IMR-90 (cell line): Measurements from ENCODE around the gene PFAS. TPM values are rescaled to one million over a fixed set of nuclear protein-coding genes. Genes with fewer than 3 reads are reported as not detected.

Experiments used
- ATAC-seq: fragments of 200-7000 bp; cut with Tn5 transposase; 2 replicates; pipeline ENCODE4 v1.9.1; 2020; ENCODE audit warnings: low read depth, mild to moderate bottlenecking, moderate library complexity
- BruUV-seq: library from RNA; stranded (reverse); fragments of 400-500 nt; replicated peaks from 2 replicates; lab custom pipeline; 2021; lab: Mats Ljungman, UMichigan
- CTCF ChIA-PET: fragments of 300-600 bp; formaldehyde crosslinking; extraction: SDS; loops from one replicate; lab custom pipeline; 2021; ENCODE audit warnings: antibody characterized with exemption; lab: Yijun Ruan, JAX
- POLR2A ChIA-PET: fragments of 300-600 bp; sonication (Branson Sonifier 250); formaldehyde crosslinking; loops from one replicate; lab custom pipeline; 2022; ENCODE audit warnings: antibody characterized with exemption; ENCODE audit not compliant: unreplicated experiment; lab: Charles Lee
- DNase-seq: peaks from one replicate; pipeline ENCODE4 v3.0.0; 2013
- H2AFZ ChIP-seq: replicated peaks from 2 replicates; pipeline ENCODE3; 2013; ENCODE audit warnings: low read length, mild to moderate bottlenecking; ENCODE audit not compliant: poor library complexity
- H2AK5ac ChIP-seq: 2 replicates; pipeline ENCODE4 v1.6.1; 2013; ENCODE audit warnings: low read depth, low read length, inconsistent platforms
- H2AK9ac ChIP-seq: replicated peaks from 2 replicates; pipeline ENCODE3; 2013; ENCODE audit warnings: mild to moderate bottlenecking, low read depth, low read length, moderate library complexity; ENCODE audit not compliant: poor library complexity
- H2BK120ac ChIP-seq: 2 replicates; pipeline ENCODE4 v1.6.1; 2013; ENCODE audit warnings: low read depth, low read length, inconsistent platforms
- H2BK15ac ChIP-seq: 3 replicates; pipeline ENCODE4 v1.6.1; 2013; ENCODE audit warnings: low read depth, low read length, inconsistent platforms
- H2BK20ac ChIP-seq: 2 replicates; pipeline ENCODE4 v1.6.1; 2013; ENCODE audit warnings: low read depth, mild to moderate bottlenecking, inconsistent platforms, low read length, moderate library complexity
- H2BK5ac ChIP-seq: 2 replicates; pipeline ENCODE4 v1.6.1; 2013; ENCODE audit warnings: mild to moderate bottlenecking, low read depth, low read length, inconsistent platforms; ENCODE audit not compliant: poor library complexity, severe bottlenecking
- H3K14ac ChIP-seq: replicated peaks from 2 replicates; pipeline ENCODE4 v1.6.1; 2013; ENCODE audit warnings: low read depth, low read length, inconsistent platforms
- H3K18ac ChIP-seq: 2 replicates; pipeline ENCODE4 v1.6.1; 2013; ENCODE audit warnings: low read depth, low read length, control low read depth
- H3K23ac ChIP-seq: 2 replicates; pipeline ENCODE4 v1.6.1; 2013; ENCODE audit warnings: low read depth, low read length, inconsistent platforms
- H3K27ac ChIP-seq: 2 replicates; pipeline ENCODE4 v1.5.1; 2013; ENCODE audit warnings: mild to moderate bottlenecking, control low read depth, low read length; ENCODE audit not compliant: insufficient read depth
- H3K27me3 ChIP-seq: 2 replicates; pipeline ENCODE4 v1.6.1; 2013; ENCODE audit warnings: low read length; ENCODE audit not compliant: control insufficient read depth, insufficient read depth
- H3K36me3 ChIP-seq: 2 replicates; pipeline ENCODE4 v1.6.1; 2013; ENCODE audit warnings: low read length, mixed read lengths; ENCODE audit not compliant: control insufficient read depth, insufficient read depth
- H3K4ac ChIP-seq: 2 replicates; pipeline ENCODE4 v1.6.1; 2013; ENCODE audit warnings: low read depth, low read length, inconsistent platforms
- H3K4me1 ChIP-seq: 2 replicates; pipeline ENCODE4 v1.6.1; 2013; ENCODE audit warnings: low read length, mixed read lengths; ENCODE audit not compliant: control insufficient read depth, insufficient read depth
- H3K4me2 ChIP-seq: 2 replicates; pipeline ENCODE4 v1.6.1; 2013; ENCODE audit warnings: low read depth, mild to moderate bottlenecking, control low read depth, low read length, moderate library complexity
- H3K4me3 ChIP-seq: 2 replicates; pipeline ENCODE4 v1.5.1; 2013; ENCODE audit warnings: low read depth, mild to moderate bottlenecking, control low read depth, low read length, moderate library complexity; ENCODE audit not compliant: insufficient read depth
- H3K56ac ChIP-seq: 2 replicates; pipeline ENCODE4 v1.6.1; 2013; ENCODE audit warnings: low read length, inconsistent platforms; ENCODE audit not compliant: insufficient read depth; ENCODE audit errors: extremely low read depth
- H3K79me1 ChIP-seq, 2 experiments: 2 replicates each; pipeline ENCODE4 v1.6.1; 2013; ENCODE audit warnings: low read length in 2 of 2, inconsistent platforms in 1 of 2, low read depth in 1 of 2
- H3K9ac ChIP-seq: 2 replicates; pipeline ENCODE4 v1.6.1; 2013; ENCODE audit warnings: low read depth, low read length, control low read depth
- H3K9me1 ChIP-seq: 2 replicates; pipeline ENCODE4 v1.6.1; 2013; ENCODE audit warnings: low read length, inconsistent platforms; ENCODE audit not compliant: insufficient read depth
- H3K9me3 ChIP-seq: 2 replicates; pipeline ENCODE4 v1.6.1; 2013; ENCODE audit warnings: low read length; ENCODE audit not compliant: control insufficient read depth, insufficient read depth
- H4K20me1 ChIP-seq: 2 replicates; pipeline ENCODE4 v1.6.1; 2013; ENCODE audit warnings: low read length, inconsistent platforms; ENCODE audit not compliant: insufficient read depth
- H4K5ac ChIP-seq: 2 replicates; pipeline ENCODE4 v1.6.1; 2013; ENCODE audit warnings: mild to moderate bottlenecking, low read depth, low read length, control low read depth
- H4K8ac ChIP-seq, 2 experiments: 2 replicates each; pipeline ENCODE4 v1.6.1; 2013; ENCODE audit warnings: low read depth in 2 of 2, low read length in 2 of 2, control low read depth in 1 of 2, inconsistent platforms in 1 of 2
- H4K91ac ChIP-seq: 2 replicates; pipeline ENCODE4 v1.6.1; 2013; ENCODE audit warnings: low read depth, low read length, inconsistent platforms; ENCODE audit not compliant: insufficient read depth
- BHLHE40 ChIP-seq: fragments of 150-350 bp; IDR thresholded peaks from 2 replicates; pipeline ENCODE4 v1.6.1; 2016; ENCODE audit warnings: mild to moderate bottlenecking, low read depth, low read length
- CEBPB ChIP-seq: IDR thresholded peaks from 2 replicates; pipeline ENCODE4 v1.6.1; 2012; ENCODE audit warnings: low read depth, low read length, improper control_type of control experiment
- CHD1 ChIP-seq: IDR thresholded peaks from 2 replicates; pipeline ENCODE4 v1.6.1; 2012; ENCODE audit warnings: low read depth, low read length, improper control_type of control experiment
- FOS ChIP-seq: fragments of 150-350 bp; IDR thresholded peaks from 2 replicates; pipeline ENCODE4 v1.6.1; 2016; ENCODE audit warnings: low read depth, low read length
- MAFK ChIP-seq: IDR thresholded peaks from 2 replicates; pipeline ENCODE4 v1.6.1; 2012; ENCODE audit warnings: low read depth, low read length, improper control_type of control experiment
- MAZ ChIP-seq: IDR thresholded peaks from 2 replicates; pipeline ENCODE4 v1.6.1; 2012; ENCODE audit warnings: low read depth, mild to moderate bottlenecking, low read length, improper control_type of control experiment, moderate library complexity, borderline replicate concordance
- MXI1 ChIP-seq: IDR thresholded peaks from 2 replicates; pipeline ENCODE4 v1.6.1; 2012; ENCODE audit warnings: low read depth, mild to moderate bottlenecking, low read length, moderate library complexity, borderline replicate concordance
- NFE2L2 ChIP-seq: fragments of 150-350 bp; IDR thresholded peaks from 2 replicates; pipeline ENCODE4 v1.6.1; 2016; ENCODE audit warnings: low read depth, mild to moderate bottlenecking, low read length
- POLR2A ChIP-seq: IDR thresholded peaks from 2 replicates; pipeline ENCODE4 v1.6.1; 2012; ENCODE audit warnings: mild to moderate bottlenecking, low read depth, low read length
- RAD21 ChIP-seq: IDR thresholded peaks from 2 replicates; pipeline ENCODE4 v1.6.1; 2012; ENCODE audit warnings: low read length, improper control_type of control experiment
- RCOR1 ChIP-seq: IDR thresholded peaks from 2 replicates; pipeline ENCODE4 v1.6.1; 2012; ENCODE audit warnings: mild to moderate bottlenecking, low read length, improper control_type of control experiment; ENCODE audit not compliant: insufficient replicate concordance
- SMC3 ChIP-seq: fragments of 150-350 bp; IDR thresholded peaks from 2 replicates; pipeline ENCODE4 v1.6.1; 2016; ENCODE audit warnings: low read depth, mild to moderate bottlenecking, antibody characterized with exemption, low read length, moderate library complexity
- WGBS, 2 experiments: methylation state at CpG; one replicate each; pipeline versions ENCODE4 v1.1.5 to v1.1.7; 2013; ENCODE audit warnings: missing lambda C conversion rate in 2 of 2; ENCODE audit not compliant: insufficient read length in 1 of 2; ENCODE audit errors: extremely low coverage in 2 of 2; 5-methylcytosine and 5-hydroxymethylcytosine counted together
- dilution Hi-C: fragments of 300-500 bp; cut with HindIII; formaldehyde crosslinking; loops from one replicate; pipeline ENCODE4 v1.14.3; 2018; ENCODE audit warnings: low sequenced_read_pairs; ENCODE audit not compliant: unreplicated experiment
- in situ Hi-C: fragments of 300-500 bp; cut with MboI; formaldehyde crosslinking; loops from 3 replicates; pipeline ENCODE4 v1.14.3; 2019; ENCODE audit warnings: low sequenced_read_pairs, inconsistent platforms, mixed read lengths
- intact Hi-C: fragments of 100-400 bp; cut with micrococcal nuclease; formaldehyde crosslinking; loops from 2 replicates; pipeline ENCODE4 v1.10.0; 2022
- polyA plus RNA-seq, 3 experiments: library from polyadenylated mRNA; depleted of rRNA; stranded (reverse); fragments of >200 nt; gene quantifications; 2 replicates each; pipeline ENCODE4 v1.2.3, GENCODE V29; 2012; ENCODE audit warnings: low replicate concordance in 1 of 3
- total RNA-seq: library from RNA; depleted of rRNA; stranded (reverse); fragments of >200 nt; gene quantifications from 2 replicates; pipeline ENCODE4 v1.2.3, GENCODE V29; 2012
- TF ChIP-seq, protein P1 (sequence below): conservative IDR thresholded peaks from 2 replicates; pipeline ENCODE4 v1.5.1; 2012; ENCODE audit warnings: mild to moderate bottlenecking, low read depth, low read length, improper control_type of control experiment
- TF ChIP-seq, protein P2 (sequence below): fragments of 150-350 bp; IDR thresholded peaks from 2 replicates; pipeline ENCODE4 v1.6.1; 2016; ENCODE audit warnings: low read depth, mild to moderate bottlenecking, low read length, moderate library complexity, borderline replicate concordance

The PFAS gene
- total and polyA plus RNA-seq, 2 of the 4 experiments (the other 2 are of a cell fraction) = 20.7 to 26.2 TPM

DNA sequence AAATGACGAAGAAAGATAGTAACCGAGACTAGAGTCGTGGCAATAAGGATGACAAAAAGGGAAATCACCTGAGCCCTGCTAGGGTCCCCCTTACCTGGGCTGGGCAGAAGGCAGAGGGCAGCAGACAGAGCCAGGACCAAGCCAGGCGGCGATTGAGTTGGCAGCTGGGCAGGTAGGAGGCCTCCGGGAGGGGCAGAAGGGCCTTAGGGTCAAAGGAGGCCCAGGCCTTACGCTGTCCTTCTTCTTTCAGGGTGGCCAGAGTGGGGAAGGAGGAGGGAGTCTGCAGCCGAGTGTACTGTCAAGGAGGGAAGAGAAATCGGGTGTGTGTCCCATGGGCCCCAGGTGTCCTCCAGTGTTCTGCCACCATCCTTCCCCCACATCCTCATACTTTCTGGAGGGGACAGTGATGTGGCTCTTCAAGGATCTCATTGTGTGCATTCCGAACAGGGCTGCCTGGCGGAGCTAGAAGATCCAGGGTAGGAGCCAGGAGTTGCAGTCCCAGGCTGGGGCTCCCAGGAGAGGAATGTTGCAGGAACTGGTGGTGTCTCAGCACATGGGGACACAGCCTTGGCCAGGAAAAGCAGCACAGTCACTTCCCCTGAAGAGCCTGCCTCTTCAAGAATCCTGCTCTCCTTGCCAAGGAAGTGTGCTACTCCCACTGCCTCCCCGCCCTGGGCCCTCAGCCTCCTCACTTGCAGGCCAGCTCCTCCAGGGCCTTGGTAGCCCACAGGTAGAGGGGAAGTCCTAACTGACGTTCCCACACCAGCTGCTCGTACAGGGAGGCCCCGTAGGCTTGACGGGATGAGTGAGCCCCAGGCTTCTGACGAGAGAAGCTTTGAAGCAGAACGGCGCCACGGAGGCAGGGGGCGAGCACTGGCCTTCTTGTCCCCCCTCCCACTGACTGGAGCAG is 14.5 kb upstream of the PFAS start:
- no peak overlapping the region for H3K4me2 ChIP-seq
- no peak overlapping the region for H3K27ac ChIP-seq
- H2AK9ac ChIP-seq = no peak overlapping the region
- no peaks in the 10 kb centered on the region; a peak in 1 of 4 replicates for H3K79me1 ChIP-seq
- ChIA-PET POLR2A (interaction anchor here (0.9 kb wide), 1 partner anchor 12 kb away, joined by 3 read pairs; no protein-coding TSS in a partner anchor), CTCF (no interaction called here)
- WGBS, 2 experiments = 96% methylated on average over 4 of the region's 21 CpGs; no CpG with 5 or more reads in 1 of the 2 experiments
- no peak overlapping the region for H3K18ac ChIP-seq
- H4K91ac ChIP-seq = no peak overlapping the region
- no peak overlapping the region for H4K5ac ChIP-seq
- no peaks in the 10 kb centered on the region for H3K9me1 ChIP-seq
- no peak overlapping the region for H2BK5ac ChIP-seq
- dilution Hi-C loops = loop anchor here (25.0 kb wide), 1 partner anchor 122 kb away; the partner anchor contains the start of genes ALOXE3 and HES7
- no peak overlapping the region for H3K56ac ChIP-seq
- H3K9me3 ChIP-seq = no peaks in the 10 kb centered on the region
- in situ Hi-C loops = no loop called here
- H3K4me1 ChIP-seq = no peaks in the 10 kb centered on the region
- no peak overlapping the region for H2AFZ ChIP-seq
- ATAC-seq (no peak), DNase-seq (no peak)
- no peak overlapping the region for H2BK15ac ChIP-seq
- H3K14ac ChIP-seq = no peak overlapping the region
- no TSS peak for BruUV-seq
- intact Hi-C loops = no loop called here
- H3K23ac ChIP-seq = no peak overlapping the region
- H2BK20ac ChIP-seq = no peak overlapping the region
- H2AK5ac ChIP-seq = no peak overlapping the region
- H4K20me1 ChIP-seq = no peaks in the 10 kb centered on the region
- H3K4me3 ChIP-seq = no peak overlapping the region
- H4K8ac ChIP-seq = no peak overlapping the region
- H3K4ac ChIP-seq = no peak overlapping the region
- H3K9ac ChIP-seq = no peak overlapping the region
- H3K27me3 ChIP-seq = no peaks in the 10 kb centered on the region
- peaks cover 55% of the 10 kb centered on the region for H3K36me3 ChIP-seq
- no peak overlapping the region for H2BK120ac ChIP-seq
- TF ChIP-seq MAFK (no peak), POLR2A (no peak), RAD21 (no peak), BHLHE40 (no peak), MXI1 (no peak), CHD1 (no peak), CEBPB (no peak), FOS (no peak), SMC3 (no peak), MAZ (no peak), RCOR1 (no peak), NFE2L2 (no peak)
- TF ChIP-seq, protein P1, sequence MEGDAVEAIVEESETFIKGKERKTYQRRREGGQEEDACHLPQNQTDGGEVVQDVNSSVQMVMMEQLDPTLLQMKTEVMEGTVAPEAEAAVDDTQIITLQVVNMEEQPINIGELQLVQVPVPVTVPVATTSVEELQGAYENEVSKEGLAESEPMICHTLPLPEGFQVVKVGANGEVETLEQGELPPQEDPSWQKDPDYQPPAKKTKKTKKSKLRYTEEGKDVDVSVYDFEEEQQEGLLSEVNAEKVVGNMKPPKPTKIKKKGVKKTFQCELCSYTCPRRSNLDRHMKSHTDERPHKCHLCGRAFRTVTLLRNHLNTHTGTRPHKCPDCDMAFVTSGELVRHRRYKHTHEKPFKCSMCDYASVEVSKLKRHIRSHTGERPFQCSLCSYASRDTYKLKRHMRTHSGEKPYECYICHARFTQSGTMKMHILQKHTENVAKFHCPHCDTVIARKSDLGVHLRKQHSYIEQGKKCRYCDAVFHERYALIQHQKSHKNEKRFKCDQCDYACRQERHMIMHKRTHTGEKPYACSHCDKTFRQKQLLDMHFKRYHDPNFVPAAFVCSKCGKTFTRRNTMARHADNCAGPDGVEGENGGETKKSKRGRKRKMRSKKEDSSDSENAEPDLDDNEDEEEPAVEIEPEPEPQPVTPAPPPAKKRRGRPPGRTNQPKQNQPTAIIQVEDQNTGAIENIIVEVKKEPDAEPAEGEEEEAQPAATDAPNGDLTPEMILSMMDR = no peak
- TF ChIP-seq, protein P2, sequence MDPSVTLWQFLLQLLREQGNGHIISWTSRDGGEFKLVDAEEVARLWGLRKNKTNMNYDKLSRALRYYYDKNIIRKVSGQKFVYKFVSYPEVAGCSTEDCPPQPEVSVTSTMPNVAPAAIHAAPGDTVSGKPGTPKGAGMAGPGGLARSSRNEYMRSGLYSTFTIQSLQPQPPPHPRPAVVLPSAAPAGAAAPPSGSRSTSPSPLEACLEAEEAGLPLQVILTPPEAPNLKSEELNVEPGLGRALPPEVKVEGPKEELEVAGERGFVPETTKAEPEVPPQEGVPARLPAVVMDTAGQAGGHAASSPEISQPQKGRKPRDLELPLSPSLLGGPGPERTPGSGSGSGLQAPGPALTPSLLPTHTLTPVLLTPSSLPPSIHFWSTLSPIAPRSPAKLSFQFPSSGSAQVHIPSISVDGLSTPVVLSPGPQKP = no peak
